Esophagus muscularis mucosa (tissue), 4 donors: ENCODE data around the gene EIF4A2. TPM values are rescaled to one million over a fixed set of nuclear protein-coding genes. Genes with fewer than 3 reads are reported as not detected.

Experiments
- DNase-seq: peaks from one replicate; pipeline ENCODE4 v3.0.0-alpha.2; 2017; ENCODE audit errors: extremely low spot score
- H3K27ac ChIP-seq, 4 donors: fragments of 200-600 bp; sonication (generic); replicated peaks in 1 of 4; 1 replicate in 3 of 4; 2 replicates in 1 of 4; pipeline ENCODE4 v1.5.1; 2016 to 2019; ENCODE audit warnings: mild to moderate bottlenecking in 1 of 4
- H3K27me3 ChIP-seq, 4 donors: fragments of 200-600 bp; sonication (generic); one replicate each; pipeline versions ENCODE4 v1.5.1 to v1.6.0; 2016 to 2019
- H3K36me3 ChIP-seq, 4 donors: fragments of 200-600 bp; sonication (generic); one replicate each; pipeline ENCODE4 v1.5.1; 2016 to 2019
- H3K4me1 ChIP-seq, 4 donors: fragments of 200-600 bp; sonication (generic); one replicate each; pipeline ENCODE4 v1.5.1; 2016 to 2019
- H3K4me3 ChIP-seq, 4 donors: fragments of 200-600 bp; sonication (generic); 1 replicate in 2 of 4; 2 replicates in 2 of 4; pipeline ENCODE4 v1.5.1; 2016 to 2019; ENCODE audit warnings: mild to moderate bottlenecking in 4 of 4, moderate library complexity in 1 of 4
- H3K9me3 ChIP-seq, 4 donors: fragments of 200-600 bp; sonication (generic); 1 replicate in 3 of 4; 2 replicates in 1 of 4; pipeline ENCODE4 v1.5.1; 2016 to 2019
- CTCF ChIP-seq, 3 experiments: fragments of 200-600 bp in 2 of 3; fragments of 450-650 bp in 1 of 3; sonication (generic) in 2 of 3; IDR thresholded peaks; one replicate each; pipeline ENCODE4 v1.5.1; 2017 to 2019; ENCODE audit warnings: antibody characterized with exemption in 3 of 3, mild to moderate bottlenecking in 2 of 3, moderate library complexity in 1 of 3
- EP300 ChIP-seq: sonication (generic); formaldehyde crosslinking; IDR thresholded peaks from one replicate; pipeline ENCODE4 v1.6.1; 2017; ENCODE audit warnings: antibody characterized with exemption
- POLR2A ChIP-seq: fragments of 450-650 bp; IDR thresholded peaks from one replicate; pipeline ENCODE4 v1.6.1; 2017; ENCODE audit warnings: antibody characterized with exemption, moderate library complexity, mild to moderate bottlenecking, low read depth
- POLR2AphosphoS5 ChIP-seq, 2 donors: sonication (generic); formaldehyde crosslinking; IDR thresholded peaks; one replicate each; pipeline ENCODE4 v1.6.1; 2017; ENCODE audit warnings: antibody characterized with exemption in 2 of 2
- WGBS: methylation state at CpG from one replicate; pipeline ENCODE4 v1.1.5; 2018; 5-methylcytosine and 5-hydroxymethylcytosine counted together
- intact Hi-C: fragments of 100-400 bp; cut with DNase I; formaldehyde crosslinking; loops from one replicate; pipeline ENCODE4 v1.15.1; 2023
- total RNA-seq, 4 donors: library from RNA; depleted of rRNA; stranded (reverse); fragments of >200 nt; gene quantifications; one replicate each; pipeline versions ENCODE4 v1.1.0 to v1.2.1, GENCODE V29; 2016

The EIF4A2 gene
- total RNA-seq, 4 donors from 2014 or later: 312 to 516 (median 413) TPM

- TF ChIP-seq CTCF (IDR thresholded peaks at IDR 0.05) (no peak), POLR2A (no peak), EP300 (no peak), POLR2AphosphoS5 (IDR thresholded peaks at IDR 0.05) (no peak)
- 71% methylated on average over 15 of the region's 15 CpGs for WGBS
- H3K27ac ChIP-seq: peak overlapping the region in 1 of 4 donors; percentile 2
- intact Hi-C loops: no loop called here
- DNase-seq: no peak
- H3K4me1 ChIP-seq: peaks cover 42 to 54% (median 54%) of the 10 kb centered on the region in 4 donors
- H3K4me3 ChIP-seq: no peak overlapping the region
- no peaks in the 10 kb centered on the region for H3K9me3 ChIP-seq
- H3K27me3 ChIP-seq: no peaks in the 10 kb centered on the region
- H3K36me3 ChIP-seq: peaks cover 53 to 85% (median 64%) of the 10 kb centered on the region in 4 donors
These were observed 4.5 kb downstream of the EIF4A2 start for GRCh38 chr3:186787642-186788481.

DNA sequence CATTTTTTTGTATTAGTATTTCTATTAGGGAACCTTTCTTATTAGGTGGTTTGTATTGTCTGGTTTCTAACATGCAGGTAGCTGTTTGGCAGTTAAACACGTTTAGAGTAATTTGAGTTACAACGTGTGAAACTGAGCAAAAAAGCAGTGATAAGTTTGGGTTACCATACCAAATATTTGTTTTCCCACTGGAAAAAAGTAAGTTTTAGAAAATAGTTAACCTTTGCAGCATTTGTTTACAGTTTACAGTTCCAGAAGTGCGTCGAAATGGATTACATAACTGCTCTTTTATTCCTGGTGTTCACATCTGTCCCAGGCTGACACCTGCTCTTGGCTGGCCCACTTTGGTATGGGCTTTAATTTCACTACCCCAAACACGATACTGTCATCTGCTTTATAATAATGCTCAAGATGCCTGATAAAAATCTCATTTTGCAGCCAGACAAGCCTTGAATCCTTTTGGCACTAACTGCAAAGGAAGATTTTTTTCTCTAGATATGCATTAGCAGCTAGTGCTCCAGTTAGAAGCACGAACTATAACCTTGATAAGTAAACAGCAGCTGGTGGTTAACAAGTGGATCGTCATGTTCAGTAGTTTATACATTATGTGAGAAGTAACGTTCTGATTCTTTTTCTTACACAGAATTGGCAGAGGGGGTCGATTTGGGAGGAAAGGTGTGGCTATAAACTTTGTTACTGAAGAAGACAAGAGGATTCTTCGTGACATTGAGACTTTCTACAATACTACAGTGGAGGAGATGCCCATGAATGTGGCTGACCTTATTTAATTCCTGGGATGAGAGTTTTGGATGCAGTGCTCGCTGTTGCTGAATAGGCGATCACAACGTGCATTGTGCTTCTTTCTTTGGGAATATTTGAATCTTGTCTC lies 5.3 kb downstream of the EIF4A2 start:
- H3K4me1 ChIP-seq: peaks cover 42 to 54% (median 54%) of the 10 kb centered on the region in 4 donors
- H3K4me3 ChIP-seq: no peak overlapping the region
- intact Hi-C loops: no loop called here

GRCh38 chr3:186789554-186790260 lies 6.3 kb downstream of the EIF4A2 start:
- WGBS: 48% methylated on average over 4 of the region's 4 CpGs
- DNase-seq: no peak

More for the DNA sequence above, 5.3 kb downstream of the EIF4A2 start:
- no peak for DNase-seq
- TF ChIP-seq POLR2A (no peak), POLR2AphosphoS5 (IDR thresholded peaks at IDR 0.05) (peak in 1 of 2 donors; percentile 15)
- Histone ChIP-seq H3K27me3 (no peaks in the 10 kb centered on the region), H3K36me3 (peaks cover 53 to 94% (median 64%) of the 10 kb centered on the region in 4 donors), H3K9me3 (no peaks in the 10 kb centered on the region), H3K27ac (no peak overlapping the region)
- WGBS: 49% methylated on average over 13 of the region's 13 CpGs

DNA sequence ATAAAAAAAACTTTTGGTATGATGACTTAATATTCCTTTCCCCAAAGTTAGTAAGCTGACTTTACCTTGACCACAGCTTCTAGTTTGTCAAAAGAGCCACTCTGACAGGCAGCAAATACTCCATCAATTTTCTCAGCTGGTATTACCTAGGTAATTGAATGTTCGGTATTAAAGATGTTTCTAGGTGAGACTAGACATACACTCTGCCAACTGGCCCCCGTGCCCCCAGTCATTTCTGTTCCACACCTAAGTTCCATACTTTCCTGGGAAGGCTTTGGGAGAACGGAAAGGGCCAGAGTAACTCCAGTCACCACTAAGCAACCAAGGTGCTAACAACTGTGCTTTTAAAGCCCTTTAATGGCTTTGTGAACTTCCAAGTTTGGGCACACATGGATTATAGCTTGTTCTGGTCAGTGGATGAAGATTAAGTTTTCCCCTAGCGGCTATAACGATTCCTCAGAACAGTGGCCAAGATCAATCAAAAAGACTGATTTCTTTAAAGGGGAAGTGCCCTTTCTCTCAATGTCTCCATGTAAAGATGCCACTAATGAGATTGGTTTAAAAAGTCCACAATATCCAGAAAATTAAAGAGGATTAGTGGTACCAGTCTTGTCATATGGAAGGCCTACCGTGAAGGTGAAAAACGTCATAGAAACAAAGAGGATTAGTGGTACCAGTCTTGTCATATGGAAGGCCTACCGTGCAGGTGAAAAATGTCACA lies 7.0 kb downstream of the EIF4A2 start:
- no peak for DNase-seq
- intact Hi-C loops: no loop called here
- WGBS: 60% methylated on average over 8 of the region's 8 CpGs
- TF ChIP-seq POLR2AphosphoS5 (IDR thresholded peaks at IDR 0.05): no peak
- TF ChIP-seq CTCF (IDR thresholded peaks at IDR 0.05): peak in 1 of 3 experiments; percentile 3
- Histone ChIP-seq H3K4me3 (no peak overlapping the region), H3K27ac (peak overlapping the region in 3 of 4 donors; percentile 3 to 14 (median 13)), H3K9me3 (no peaks in the 10 kb centered on the region), H3K4me1 (peaks cover 35 to 44% (median 43%) of the 10 kb centered on the region in 4 donors), H3K36me3 (peaks cover 45 to 90% (median 54%) of the 10 kb centered on the region in 4 donors), H3K27me3 (no peaks in the 10 kb centered on the region)

More at GRCh38 chr3:186789554-186790260, 6.3 kb downstream of the EIF4A2 start:
- H3K27ac ChIP-seq: no peak overlapping the region
- intact Hi-C loops: no loop called here
- H3K27me3 ChIP-seq: no peaks in the 10 kb centered on the region
- peaks cover 52 to 97% (median 59%) of the 10 kb centered on the region in 4 donors for H3K36me3 ChIP-seq
- no peak overlapping the region for H3K4me3 ChIP-seq
- H3K9me3 ChIP-seq: no peaks in the 10 kb centered on the region
- H3K4me1 ChIP-seq: peaks cover 42 to 51% (median 50%) of the 10 kb centered on the region in 4 donors
- no peak for TF ChIP-seq EP300
- no peak for TF ChIP-seq CTCF (IDR thresholded peaks at IDR 0.05)
- TF ChIP-seq POLR2A: no peak
- TF ChIP-seq POLR2AphosphoS5 (IDR thresholded peaks at IDR 0.05): no peak
